Measurements from ENCODE around the gene CCDC90B. TPM values are rescaled to one million over a fixed set of nuclear protein-coding genes. Genes with fewer than 3 reads are reported as not detected.

Gene CCDC90B
- total and polyA plus RNA-seq, 2 of the 13 experiments (the other 11 are each of a cell fraction or from before 2014, with no cell fraction given): 17.1 to 46.1 TPM

DNA sequence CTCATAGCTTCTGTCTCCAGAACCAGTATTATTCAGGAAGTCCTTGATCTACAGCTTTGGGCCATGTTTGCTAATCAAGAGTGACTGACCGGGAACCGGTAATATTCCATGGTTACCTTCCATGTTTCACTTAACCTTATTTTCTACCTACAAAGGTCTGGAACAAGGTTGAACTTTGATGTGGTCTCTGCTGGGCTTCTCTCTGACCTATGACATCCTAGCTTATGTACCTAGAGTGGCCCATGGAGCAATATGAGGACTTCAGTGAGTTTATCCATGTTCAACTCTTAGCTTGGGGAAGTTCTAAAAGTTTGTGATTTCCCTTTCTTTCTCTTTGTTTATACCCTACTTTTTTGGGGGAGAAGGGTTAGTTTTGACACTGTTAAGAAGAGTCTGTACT, 33.2 kb downstream of the CCDC90B start (continued):
- TF ChIP-seq ARID2 (CRISPR knock-in tag; IDR thresholded peaks at IDR 0.05; ENCODE audit: borderline replicate concordance) (no peak), ZFP90 (CRISPR knock-in tag; IDR thresholded peaks at IDR 0.05; ENCODE audit: borderline replicate concordance) (no peak), HMG20A (CRISPR knock-in tag; IDR thresholded peaks at IDR 0.05; ENCODE audit: borderline replicate concordance) (peak; percentile 89; the same call in 1 of the 2 replicates), ZSCAN9 (CRISPR knock-in tag; IDR thresholded peaks at IDR 0.05; ENCODE audit: borderline replicate concordance) (no peak), ZNF607 (CRISPR knock-in tag; IDR thresholded peaks at IDR 0.05; ENCODE audit: borderline replicate concordance) (no peak), ZNF253 (CRISPR knock-in tag; IDR thresholded peaks at IDR 0.05; ENCODE audit: borderline replicate concordance) (no peak), ZNF552 (CRISPR knock-in tag; IDR thresholded peaks at IDR 0.05; ENCODE audit: borderline replicate concordance) (no peak), AKAP8 (CRISPR knock-in tag; IDR thresholded peaks at IDR 0.05) (no peak), CREB1 (IDR thresholded peaks at IDR 0.05) (no peak), CREB1 (CRISPR knock-in tag; IDR thresholded peaks at IDR 0.05) (peak; percentile 60), WIZ (CRISPR knock-in tag; IDR thresholded peaks at IDR 0.05) (no peak), SMYD3 (CRISPR knock-in tag; IDR thresholded peaks at IDR 0.05) (no peak), SP1 (IDR thresholded peaks at IDR 0.05) (no peak), SP1 (CRISPR knock-in tag; IDR thresholded peaks at IDR 0.05) (no peak), ZNF569 (CRISPR knock-in tag; IDR thresholded peaks at IDR 0.05; ENCODE audit: borderline replicate concordance) (no peak)
- TF ChIP-seq, protein P1, sequence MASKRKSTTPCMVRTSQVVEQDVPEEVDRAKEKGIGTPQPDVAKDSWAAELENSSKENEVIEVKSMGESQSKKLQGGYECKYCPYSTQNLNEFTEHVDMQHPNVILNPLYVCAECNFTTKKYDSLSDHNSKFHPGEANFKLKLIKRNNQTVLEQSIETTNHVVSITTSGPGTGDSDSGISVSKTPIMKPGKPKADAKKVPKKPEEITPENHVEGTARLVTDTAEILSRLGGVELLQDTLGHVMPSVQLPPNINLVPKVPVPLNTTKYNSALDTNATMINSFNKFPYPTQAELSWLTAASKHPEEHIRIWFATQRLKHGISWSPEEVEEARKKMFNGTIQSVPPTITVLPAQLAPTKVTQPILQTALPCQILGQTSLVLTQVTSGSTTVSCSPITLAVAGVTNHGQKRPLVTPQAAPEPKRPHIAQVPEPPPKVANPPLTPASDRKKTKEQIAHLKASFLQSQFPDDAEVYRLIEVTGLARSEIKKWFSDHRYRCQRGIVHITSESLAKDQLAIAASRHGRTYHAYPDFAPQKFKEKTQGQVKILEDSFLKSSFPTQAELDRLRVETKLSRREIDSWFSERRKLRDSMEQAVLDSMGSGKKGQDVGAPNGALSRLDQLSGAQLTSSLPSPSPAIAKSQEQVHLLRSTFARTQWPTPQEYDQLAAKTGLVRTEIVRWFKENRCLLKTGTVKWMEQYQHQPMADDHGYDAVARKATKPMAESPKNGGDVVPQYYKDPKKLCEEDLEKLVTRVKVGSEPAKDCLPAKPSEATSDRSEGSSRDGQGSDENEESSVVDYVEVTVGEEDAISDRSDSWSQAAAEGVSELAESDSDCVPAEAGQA (IDR thresholded peaks at IDR 0.05; ENCODE audit: low read depth): no peak
- TF ChIP-seq, protein P1 (CRISPR knock-in tag; IDR thresholded peaks at IDR 0.05; ENCODE audit: borderline replicate concordance): no peak
- TF ChIP-seq, protein P2, sequence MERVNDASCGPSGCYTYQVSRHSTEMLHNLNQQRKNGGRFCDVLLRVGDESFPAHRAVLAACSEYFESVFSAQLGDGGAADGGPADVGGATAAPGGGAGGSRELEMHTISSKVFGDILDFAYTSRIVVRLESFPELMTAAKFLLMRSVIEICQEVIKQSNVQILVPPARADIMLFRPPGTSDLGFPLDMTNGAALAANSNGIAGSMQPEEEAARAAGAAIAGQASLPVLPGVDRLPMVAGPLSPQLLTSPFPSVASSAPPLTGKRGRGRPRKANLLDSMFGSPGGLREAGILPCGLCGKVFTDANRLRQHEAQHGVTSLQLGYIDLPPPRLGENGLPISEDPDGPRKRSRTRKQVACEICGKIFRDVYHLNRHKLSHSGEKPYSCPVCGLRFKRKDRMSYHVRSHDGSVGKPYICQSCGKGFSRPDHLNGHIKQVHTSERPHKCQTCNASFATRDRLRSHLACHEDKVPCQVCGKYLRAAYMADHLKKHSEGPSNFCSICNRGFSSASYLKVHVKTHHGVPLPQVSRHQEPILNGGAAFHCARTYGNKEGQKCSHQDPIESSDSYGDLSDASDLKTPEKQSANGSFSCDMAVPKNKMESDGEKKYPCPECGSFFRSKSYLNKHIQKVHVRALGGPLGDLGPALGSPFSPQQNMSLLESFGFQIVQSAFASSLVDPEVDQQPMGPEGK (CRISPR knock-in tag; IDR thresholded peaks at IDR 0.05): no peak
- TF ChIP-seq, protein P3, sequence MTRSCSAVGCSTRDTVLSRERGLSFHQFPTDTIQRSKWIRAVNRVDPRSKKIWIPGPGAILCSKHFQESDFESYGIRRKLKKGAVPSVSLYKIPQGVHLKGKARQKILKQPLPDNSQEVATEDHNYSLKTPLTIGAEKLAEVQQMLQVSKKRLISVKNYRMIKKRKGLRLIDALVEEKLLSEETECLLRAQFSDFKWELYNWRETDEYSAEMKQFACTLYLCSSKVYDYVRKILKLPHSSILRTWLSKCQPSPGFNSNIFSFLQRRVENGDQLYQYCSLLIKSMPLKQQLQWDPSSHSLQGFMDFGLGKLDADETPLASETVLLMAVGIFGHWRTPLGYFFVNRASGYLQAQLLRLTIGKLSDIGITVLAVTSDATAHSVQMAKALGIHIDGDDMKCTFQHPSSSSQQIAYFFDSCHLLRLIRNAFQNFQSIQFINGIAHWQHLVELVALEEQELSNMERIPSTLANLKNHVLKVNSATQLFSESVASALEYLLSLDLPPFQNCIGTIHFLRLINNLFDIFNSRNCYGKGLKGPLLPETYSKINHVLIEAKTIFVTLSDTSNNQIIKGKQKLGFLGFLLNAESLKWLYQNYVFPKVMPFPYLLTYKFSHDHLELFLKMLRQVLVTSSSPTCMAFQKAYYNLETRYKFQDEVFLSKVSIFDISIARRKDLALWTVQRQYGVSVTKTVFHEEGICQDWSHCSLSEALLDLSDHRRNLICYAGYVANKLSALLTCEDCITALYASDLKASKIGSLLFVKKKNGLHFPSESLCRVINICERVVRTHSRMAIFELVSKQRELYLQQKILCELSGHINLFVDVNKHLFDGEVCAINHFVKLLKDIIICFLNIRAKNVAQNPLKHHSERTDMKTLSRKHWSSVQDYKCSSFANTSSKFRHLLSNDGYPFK (CRISPR knock-in tag; IDR thresholded peaks at IDR 0.05; ENCODE audit: borderline replicate concordance): no peak

All from HepG2 (cell line).